ENCODE data around the gene SEMA7A.

SEMA7A gene

GRCh38 chr15:74418575-74419338, 15.0 kb downstream of the SEMA7A start:
- Histone ChIP-seq H3K36me3 (ENCODE audit: control insufficient read depth, low read depth, low read length) (peaks cover 17% of the 10 kb centered on the region), H3K9me3 (ENCODE audit: control insufficient read depth, low read depth, low read length) (no peaks in the 10 kb centered on the region), H3K4me1 (ENCODE audit: control insufficient read depth, low read depth, low read length) (peaks cover 16% of the 10 kb centered on the region), H3K9ac (ENCODE audit: low read length) (no peak overlapping the region), H3K4me3 (ENCODE audit: low read length) (no peak overlapping the region), H3K27ac (ENCODE audit: low read length) (no peak overlapping the region), H3K27me3 (ENCODE audit: control insufficient read depth, insufficient read depth, low read length) (no peaks in the 10 kb centered on the region)

GRCh38 chr15:74417670-74418069, 16.1 kb downstream of the SEMA7A start:
- H3K27ac ChIP-seq (ENCODE audit: low read length), result no peak overlapping the region
- no peaks in the 10 kb centered on the region for H3K27me3 ChIP-seq (ENCODE audit: control insufficient read depth, insufficient read depth, low read length)
- no peak overlapping the region for H3K4me3 ChIP-seq (ENCODE audit: low read length)
- H3K4me1 ChIP-seq (ENCODE audit: control insufficient read depth, low read depth, low read length), result peaks cover 6% of the 10 kb centered on the region
- H3K36me3 ChIP-seq (ENCODE audit: control insufficient read depth, low read depth, low read length), result peaks cover 17% of the 10 kb centered on the region
- H3K9ac ChIP-seq (ENCODE audit: low read length), result no peak overlapping the region
- no peaks in the 10 kb centered on the region for H3K9me3 ChIP-seq (ENCODE audit: control insufficient read depth, low read depth, low read length)

- no peaks in the 10 kb centered on the region for H3K27me3 ChIP-seq (ENCODE audit: control insufficient read depth, insufficient read depth, low read length)
- no peak overlapping the region for H3K4me3 ChIP-seq (ENCODE audit: low read length)
- H3K36me3 ChIP-seq (ENCODE audit: control insufficient read depth, low read depth, low read length), result peaks cover 17% of the 10 kb centered on the region
- H3K4me1 ChIP-seq (ENCODE audit: control insufficient read depth, low read depth, low read length), result peaks cover 3% of the 10 kb centered on the region
- H3K9ac ChIP-seq (ENCODE audit: low read length), result no peak overlapping the region
- no peak overlapping the region for H3K27ac ChIP-seq (ENCODE audit: low read length)
- H3K9me3 ChIP-seq (ENCODE audit: control insufficient read depth, low read depth, low read length), result no peaks in the 10 kb centered on the region
Observed at GRCh38 chr15:74417225-74417624, 16.5 kb downstream of the SEMA7A start.

GRCh38 chr15:74415966-74416916, 17.5 kb downstream of the SEMA7A start:
- Histone ChIP-seq H3K9ac (ENCODE audit: low read length) (no peak overlapping the region), H3K4me3 (ENCODE audit: low read length) (no peak overlapping the region), H3K4me1 (ENCODE audit: control insufficient read depth, low read depth, low read length) (peaks cover 2% of the 10 kb centered on the region), H3K27ac (ENCODE audit: low read length) (no peak overlapping the region), H3K9me3 (ENCODE audit: control insufficient read depth, low read depth, low read length) (no peaks in the 10 kb centered on the region), H3K27me3 (ENCODE audit: control insufficient read depth, insufficient read depth, low read length) (no peaks in the 10 kb centered on the region), H3K36me3 (ENCODE audit: control insufficient read depth, low read depth, low read length) (peaks cover 17% of the 10 kb centered on the region)

GRCh38 chr15:74414603-74415338, 19.0 kb downstream of the SEMA7A start:
- Histone ChIP-seq H3K4me1 (ENCODE audit: control insufficient read depth, low read depth, low read length) (no peaks in the 10 kb centered on the region), H3K27me3 (ENCODE audit: control insufficient read depth, insufficient read depth, low read length) (no peaks in the 10 kb centered on the region), H3K36me3 (ENCODE audit: control insufficient read depth, low read depth, low read length) (peaks cover 17% of the 10 kb centered on the region), H3K27ac (ENCODE audit: low read length) (no peak overlapping the region), H3K4me3 (ENCODE audit: low read length) (no peak overlapping the region), H3K9me3 (ENCODE audit: control insufficient read depth, low read depth, low read length) (no peaks in the 10 kb centered on the region), H3K9ac (ENCODE audit: low read length) (no peak overlapping the region)

- H3K36me3 ChIP-seq (ENCODE audit: control insufficient read depth, low read depth, low read length), result peaks cover 17% of the 10 kb centered on the region
Observed at GRCh38 chr15:74414081-74414580, 19.6 kb downstream of the SEMA7A start.

GRCh38 chr15:74413350-74414080, 20.2 kb downstream of the SEMA7A start:
- no peak overlapping the region for H3K27ac ChIP-seq (ENCODE audit: low read length)
- no peaks in the 10 kb centered on the region for H3K9me3 ChIP-seq (ENCODE audit: control insufficient read depth, low read depth, low read length)
- H3K27me3 ChIP-seq (ENCODE audit: control insufficient read depth, insufficient read depth, low read length), result no peaks in the 10 kb centered on the region
- no peak overlapping the region for H3K4me3 ChIP-seq (ENCODE audit: low read length)
- H3K4me1 ChIP-seq (ENCODE audit: control insufficient read depth, low read depth, low read length), result no peaks in the 10 kb centered on the region
- peaks cover 17% of the 10 kb centered on the region for H3K36me3 ChIP-seq (ENCODE audit: control insufficient read depth, low read depth, low read length)
- H3K9ac ChIP-seq (ENCODE audit: low read length), result no peak overlapping the region

More at GRCh38 chr15:74414081-74414580, 19.6 kb downstream of the SEMA7A start:
- Histone ChIP-seq H3K9ac (ENCODE audit: low read length) (no peak overlapping the region), H3K4me3 (ENCODE audit: low read length) (no peak overlapping the region), H3K4me1 (ENCODE audit: control insufficient read depth, low read depth, low read length) (no peaks in the 10 kb centered on the region), H3K27me3 (ENCODE audit: control insufficient read depth, insufficient read depth, low read length) (no peaks in the 10 kb centered on the region), H3K9me3 (ENCODE audit: control insufficient read depth, low read depth, low read length) (no peaks in the 10 kb centered on the region), H3K27ac (ENCODE audit: low read length) (no peak overlapping the region)

- H3K27me3 ChIP-seq (ENCODE audit: control insufficient read depth, insufficient read depth, low read length), result no peaks in the 10 kb centered on the region
- H3K36me3 ChIP-seq (ENCODE audit: control insufficient read depth, low read depth, low read length), result peaks cover 17% of the 10 kb centered on the region
- H3K4me1 ChIP-seq (ENCODE audit: control insufficient read depth, low read depth, low read length), result peaks cover 5% of the 10 kb centered on the region
- H3K9ac ChIP-seq (ENCODE audit: low read length), result no peak overlapping the region
- H3K27ac ChIP-seq (ENCODE audit: low read length), result no peak overlapping the region
- no peak overlapping the region for H3K4me3 ChIP-seq (ENCODE audit: low read length)
- H3K9me3 ChIP-seq (ENCODE audit: control insufficient read depth, low read depth, low read length), result no peaks in the 10 kb centered on the region
Observed at GRCh38 chr15:74412159-74412558, 21.6 kb downstream of the SEMA7A start.

- Histone ChIP-seq H3K36me3 (ENCODE audit: control insufficient read depth, low read depth, low read length) (peaks cover 17% of the 10 kb centered on the region), H3K4me3 (ENCODE audit: low read length) (no peak overlapping the region)
Observed at GRCh38 chr15:74411686-74412085, 22.1 kb downstream of the SEMA7A start.

GRCh38 chr15:74410502-74410901, 23.3 kb downstream of the SEMA7A start:
- Histone ChIP-seq H3K4me1 (ENCODE audit: control insufficient read depth, low read depth, low read length) (peaks cover 12% of the 10 kb centered on the region), H3K9me3 (ENCODE audit: control insufficient read depth, low read depth, low read length) (no peaks in the 10 kb centered on the region), H3K4me3 (ENCODE audit: low read length) (no peak overlapping the region), H3K27me3 (ENCODE audit: control insufficient read depth, insufficient read depth, low read length) (no peaks in the 10 kb centered on the region), H3K27ac (ENCODE audit: low read length) (no peak overlapping the region), H3K9ac (ENCODE audit: low read length) (no peak overlapping the region), H3K36me3 (ENCODE audit: control insufficient read depth, low read depth, low read length) (peaks cover 7% of the 10 kb centered on the region)

More at GRCh38 chr15:74411686-74412085, 22.1 kb downstream of the SEMA7A start:
- H3K27me3 ChIP-seq (ENCODE audit: control insufficient read depth, insufficient read depth, low read length), result no peaks in the 10 kb centered on the region
- H3K9ac ChIP-seq (ENCODE audit: low read length), result no peak overlapping the region
- no peak overlapping the region for H3K27ac ChIP-seq (ENCODE audit: low read length)
- H3K4me1 ChIP-seq (ENCODE audit: control insufficient read depth, low read depth, low read length), result peaks cover 10% of the 10 kb centered on the region
- H3K9me3 ChIP-seq (ENCODE audit: control insufficient read depth, low read depth, low read length), result no peaks in the 10 kb centered on the region
